ENCODE data around the gene ERC1. TPM values are rescaled to one million over a fixed set of nuclear protein-coding genes. Genes with fewer than 3 reads are reported as not detected.

ERC1 gene
- total and polyA plus RNA-seq, 2 experiments from 2014 or later, result 18.4 to 29.7 TPM

DNA sequence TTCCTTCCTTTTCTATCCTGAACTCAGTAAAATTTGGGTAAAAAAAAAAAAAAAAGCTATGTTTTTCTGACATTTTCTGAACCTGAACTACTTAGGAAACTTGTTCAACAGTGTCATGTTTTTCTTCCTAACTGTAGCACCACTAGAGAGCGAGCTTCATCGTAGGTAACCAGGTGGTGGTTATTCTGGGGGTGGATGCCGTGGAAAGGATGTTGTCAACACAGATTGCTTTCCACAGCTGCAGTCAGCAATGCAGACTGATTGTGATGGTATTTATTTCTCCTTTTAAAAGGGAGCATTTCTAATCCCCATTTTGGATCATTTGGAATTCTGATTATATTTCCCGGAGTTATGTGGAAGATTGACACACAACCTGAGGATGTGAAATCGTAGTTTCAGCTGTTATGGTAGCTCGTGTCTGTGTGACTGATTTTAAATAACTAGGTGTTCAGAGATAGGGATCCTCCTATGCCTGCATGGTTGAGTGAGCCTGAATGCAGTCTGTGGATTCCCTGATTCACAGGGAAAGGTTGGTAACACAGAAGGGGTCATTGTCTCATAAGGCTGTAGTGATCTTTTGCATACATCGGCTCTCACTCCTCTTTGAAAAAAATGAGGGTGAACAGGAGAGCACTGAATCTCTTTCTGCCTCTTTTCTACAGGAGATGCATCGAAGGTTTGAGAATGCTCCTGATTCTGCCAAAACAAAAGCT is 113.2 kb downstream of the ERC1 start:
- no peaks in the 10 kb centered on the region for H4K20me1 ChIP-seq (ENCODE audit: insufficient read depth, poor library complexity, severe bottlenecking)
- no peak overlapping the region for H3K4me3 ChIP-seq
- no peak overlapping the region for H3K27ac ChIP-seq
- H3K27me3 ChIP-seq, result no peaks in the 10 kb centered on the region
- DNase-seq (ENCODE audit: low spot score), result no peak
- no peak overlapping the region for H3K4me2 ChIP-seq
- no peaks in the 10 kb centered on the region for H3K36me3 ChIP-seq (replicated peaks; ENCODE audit: insufficient read depth, low read depth)
- WGBS (ENCODE audit: low lambda C conversion rate, missing lambda C conversion rate), result 90% methylated on average over 8 of the region's 8 CpGs
- H2AFZ ChIP-seq, result no peak overlapping the region
- H3K9me3 ChIP-seq (ENCODE audit: low read depth), result no peaks in the 10 kb centered on the region
- H3K4me1 ChIP-seq (ENCODE audit: insufficient read depth), result no peaks in the 10 kb centered on the region
- H3K9me2 ChIP-seq (replicated peaks; ENCODE audit: insufficient read depth), result no peaks in the 10 kb centered on the region
- no peak for TF ChIP-seq EZH2 (IDR thresholded peaks at IDR 0.05; ENCODE audit: borderline replicate concordance)
- H3K79me2 ChIP-seq, result peaks cover 31% of the 10 kb centered on the region

DNA sequence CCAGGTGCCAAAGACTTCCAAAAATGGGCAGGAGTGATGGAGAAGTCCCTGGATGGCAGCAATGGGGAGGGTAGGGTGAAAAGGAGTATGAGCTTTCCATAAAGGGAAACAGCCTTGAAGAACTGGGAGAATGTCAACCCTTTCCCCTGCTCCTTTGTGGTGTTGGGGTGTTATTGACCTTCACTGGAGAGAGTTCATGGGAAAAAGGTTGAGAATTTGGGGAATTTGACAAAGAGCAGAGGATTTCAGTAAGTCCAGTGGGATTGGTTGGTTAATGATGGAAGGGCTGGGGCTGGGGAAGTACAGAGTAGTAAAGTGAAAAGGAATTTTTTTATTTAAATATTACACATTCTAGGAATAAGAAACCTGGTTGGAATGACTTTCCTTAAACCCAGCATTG is 116.6 kb downstream of the ERC1 start:
- Histone ChIP-seq H3K4me1 (ENCODE audit: insufficient read depth) (no peaks in the 10 kb centered on the region), H3K27ac (no peak overlapping the region), H4K20me1 (ENCODE audit: insufficient read depth, poor library complexity, severe bottlenecking) (no peaks in the 10 kb centered on the region), H3K36me3 (replicated peaks; ENCODE audit: insufficient read depth, low read depth) (no peaks in the 10 kb centered on the region), H3K9me3 (ENCODE audit: low read depth) (no peaks in the 10 kb centered on the region), H2AFZ (no peak overlapping the region), H3K4me2 (no peak overlapping the region), H3K79me2 (peaks cover 4% of the 10 kb centered on the region), H3K27me3 (no peaks in the 10 kb centered on the region), H3K4me3 (no peak overlapping the region), H3K9me2 (replicated peaks; ENCODE audit: insufficient read depth) (no peaks in the 10 kb centered on the region)
- no peak for DNase-seq (ENCODE audit: low spot score)
- TF ChIP-seq EZH2 (IDR thresholded peaks at IDR 0.05; ENCODE audit: borderline replicate concordance) (no peak), EZH2phosphoT487 (IDR thresholded peaks at IDR 0.05; ENCODE audit: low read depth, severe bottlenecking, unreplicated experiment) (no peak)
- TF ChIP-seq, protein P1, sequence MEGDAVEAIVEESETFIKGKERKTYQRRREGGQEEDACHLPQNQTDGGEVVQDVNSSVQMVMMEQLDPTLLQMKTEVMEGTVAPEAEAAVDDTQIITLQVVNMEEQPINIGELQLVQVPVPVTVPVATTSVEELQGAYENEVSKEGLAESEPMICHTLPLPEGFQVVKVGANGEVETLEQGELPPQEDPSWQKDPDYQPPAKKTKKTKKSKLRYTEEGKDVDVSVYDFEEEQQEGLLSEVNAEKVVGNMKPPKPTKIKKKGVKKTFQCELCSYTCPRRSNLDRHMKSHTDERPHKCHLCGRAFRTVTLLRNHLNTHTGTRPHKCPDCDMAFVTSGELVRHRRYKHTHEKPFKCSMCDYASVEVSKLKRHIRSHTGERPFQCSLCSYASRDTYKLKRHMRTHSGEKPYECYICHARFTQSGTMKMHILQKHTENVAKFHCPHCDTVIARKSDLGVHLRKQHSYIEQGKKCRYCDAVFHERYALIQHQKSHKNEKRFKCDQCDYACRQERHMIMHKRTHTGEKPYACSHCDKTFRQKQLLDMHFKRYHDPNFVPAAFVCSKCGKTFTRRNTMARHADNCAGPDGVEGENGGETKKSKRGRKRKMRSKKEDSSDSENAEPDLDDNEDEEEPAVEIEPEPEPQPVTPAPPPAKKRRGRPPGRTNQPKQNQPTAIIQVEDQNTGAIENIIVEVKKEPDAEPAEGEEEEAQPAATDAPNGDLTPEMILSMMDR (IDR thresholded peaks at IDR 0.05; ENCODE audit: poor library complexity), result no peak

DNA sequence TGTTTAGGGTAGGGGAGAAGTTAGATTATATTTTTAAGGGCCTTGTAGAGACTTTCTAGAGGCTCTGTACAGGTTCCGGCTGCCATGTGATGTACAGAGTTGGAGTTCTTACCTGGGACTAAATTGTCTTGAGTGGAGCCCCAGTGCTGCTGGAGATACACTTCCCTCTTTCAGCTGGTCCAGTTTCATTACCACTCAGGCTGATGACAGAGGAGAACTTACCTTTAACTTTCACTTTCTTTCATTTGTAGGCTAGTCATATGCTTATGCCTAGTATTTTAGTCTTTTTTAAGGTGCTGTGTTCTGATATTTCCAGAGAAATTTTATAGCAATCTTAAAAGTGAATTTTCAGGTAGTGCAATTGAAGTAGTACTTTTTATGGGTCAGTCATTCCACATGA is 117.3 kb downstream of the ERC1 start:
- Histone ChIP-seq H3K4me2 (no peak overlapping the region), H3K36me3 (replicated peaks; ENCODE audit: insufficient read depth, low read depth) (no peaks in the 10 kb centered on the region), H3K27me3 (no peaks in the 10 kb centered on the region), H3K9me2 (replicated peaks; ENCODE audit: insufficient read depth) (no peaks in the 10 kb centered on the region), H3K79me2 (peaks cover 4% of the 10 kb centered on the region), H3K27ac (no peak overlapping the region), H3K4me1 (ENCODE audit: insufficient read depth) (no peaks in the 10 kb centered on the region), H2AFZ (no peak overlapping the region), H3K9me3 (ENCODE audit: low read depth) (no peaks in the 10 kb centered on the region), H3K4me3 (no peak overlapping the region), H4K20me1 (ENCODE audit: insufficient read depth, poor library complexity, severe bottlenecking) (no peaks in the 10 kb centered on the region)
- 100% methylated on average over 1 of the region's 1 CpG for WGBS (ENCODE audit: low lambda C conversion rate, missing lambda C conversion rate)
- TF ChIP-seq EZH2 (IDR thresholded peaks at IDR 0.05; ENCODE audit: borderline replicate concordance), result no peak
- TF ChIP-seq EZH2phosphoT487 (IDR thresholded peaks at IDR 0.05; ENCODE audit: low read depth, severe bottlenecking, unreplicated experiment), result no peak
- TF ChIP-seq, protein P1 (IDR thresholded peaks at IDR 0.05; ENCODE audit: poor library complexity), result no peak
- no peak for DNase-seq (ENCODE audit: low spot score)

DNA sequence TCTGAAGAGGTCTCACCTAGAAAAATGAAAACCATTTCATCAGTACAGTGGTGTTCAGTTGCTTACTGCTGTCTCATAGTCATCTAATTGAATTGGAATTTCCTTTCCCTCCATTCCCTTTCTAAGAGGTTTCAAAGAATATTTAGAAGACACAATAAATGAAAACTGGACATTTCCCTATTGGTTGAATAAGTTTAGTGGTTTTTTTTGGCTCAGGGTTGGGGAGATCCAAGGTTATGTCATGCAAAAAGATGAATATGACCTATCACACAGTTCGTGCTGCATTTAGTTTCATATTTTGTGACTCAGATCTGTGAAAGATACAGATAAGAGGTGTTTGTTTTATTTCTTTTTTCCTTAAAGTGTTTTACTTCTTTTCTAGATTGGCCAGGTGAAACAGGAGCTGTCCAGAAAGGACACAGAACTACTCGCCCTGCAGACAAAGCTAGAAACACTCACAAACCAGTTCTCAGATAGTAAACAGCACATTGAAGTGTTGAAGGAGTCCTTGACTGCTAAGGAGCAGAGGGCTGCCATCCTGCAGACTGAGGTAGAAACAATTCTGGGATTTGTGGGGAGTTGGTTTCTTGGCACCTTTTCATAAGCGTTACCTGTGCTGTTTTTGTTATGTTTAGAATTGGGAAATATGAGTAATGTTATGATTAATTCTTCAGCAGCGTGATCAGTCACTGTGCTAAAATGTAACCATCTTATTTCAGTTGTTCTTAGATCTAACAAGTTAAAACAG is 124.6 kb downstream of the ERC1 start:
- TF ChIP-seq EZH2 (IDR thresholded peaks at IDR 0.05; ENCODE audit: borderline replicate concordance), result no peak
- TF ChIP-seq EZH2phosphoT487 (IDR thresholded peaks at IDR 0.05; ENCODE audit: low read depth, severe bottlenecking, unreplicated experiment), result no peak
- TF ChIP-seq, protein P1 (IDR thresholded peaks at IDR 0.05; ENCODE audit: poor library complexity), result no peak
- no peak overlapping the region for H2AFZ ChIP-seq
- H3K4me2 ChIP-seq, result no peak overlapping the region
- no peaks in the 10 kb centered on the region for H4K20me1 ChIP-seq (ENCODE audit: insufficient read depth, poor library complexity, severe bottlenecking)
- H3K9me2 ChIP-seq (replicated peaks; ENCODE audit: insufficient read depth), result no peaks in the 10 kb centered on the region
- no peaks in the 10 kb centered on the region for H3K4me1 ChIP-seq (ENCODE audit: insufficient read depth)
- no peaks in the 10 kb centered on the region for H3K9me3 ChIP-seq (ENCODE audit: low read depth)
- DNase-seq (ENCODE audit: low spot score), result no peak
- 86% methylated on average over 4 of the region's 4 CpGs for WGBS (ENCODE audit: low lambda C conversion rate, missing lambda C conversion rate)
- H3K36me3 ChIP-seq (replicated peaks; ENCODE audit: insufficient read depth, low read depth), result no peaks in the 10 kb centered on the region
- no peaks in the 10 kb centered on the region for H3K27me3 ChIP-seq
- H3K4me3 ChIP-seq, result no peak overlapping the region
- H3K27ac ChIP-seq, result no peak overlapping the region
- no peaks in the 10 kb centered on the region for H3K79me2 ChIP-seq

Data from hepatocyte (in vitro differentiated cells).